GM18511 (cell line): ENCODE data around the gene FBXW5.
A peak's percentile ranks its signal among the peaks of the same experiment; 100 is the strongest.

Source experiments
- ATAC-seq: cut with Tn5 transposase; IDR thresholded peaks from one replicate; pipeline ENCODE4 v1.9.1; 2021; ENCODE audit warnings: mild to moderate bottlenecking, moderate library complexity; ENCODE audit not compliant: unreplicated experiment

FBXW5 gene

GRCh38 chr9:136949817-136950655 is 5.5 kb upstream of the FBXW5 start:
- ATAC-seq, result peak; percentile 87

GRCh38 chr9:136949239-136949816 is 4.8 kb upstream of the FBXW5 start:
- ATAC-seq, result peak; percentile 10

- ATAC-seq, result no peak
Observed at GRCh38 chr9:136947955-136948510, 3.5 kb upstream of the FBXW5 start.

- no peak for ATAC-seq
Observed at GRCh38 chr9:136947028-136947891, 2.7 kb upstream of the FBXW5 start.

GRCh38 chr9:136946228-136947027 is 1.9 kb upstream of the FBXW5 start:
- no peak for ATAC-seq

- no peak for ATAC-seq
Observed at GRCh38 chr9:136945333-136946227, 1.0 kb upstream of the FBXW5 start.

GRCh38 chr9:136944212-136944518 is 373 bp downstream of the FBXW5 start:
- no peak for ATAC-seq

GRCh38 chr9:136943291-136944211 is 987 bp downstream of the FBXW5 start:
- ATAC-seq, result peak; percentile 26

GRCh38 chr9:136942881-136943230 is 1.7 kb downstream of the FBXW5 start:
- ATAC-seq, result no peak

GRCh38 chr9:136942112-136942880 is 2.2 kb downstream of the FBXW5 start:
- no peak for ATAC-seq

- no peak for ATAC-seq
Observed at GRCh38 chr9:136941231-136942111, 3.1 kb downstream of the FBXW5 start.

GRCh38 chr9:136940526-136941230 is 3.9 kb downstream of the FBXW5 start:
- no peak for ATAC-seq

- ATAC-seq, result no peak
Observed at GRCh38 chr9:136939996-136940525, 4.5 kb downstream of the FBXW5 start.

- ATAC-seq, result no peak
Observed at GRCh38 chr9:136939431-136939995, 5.0 kb downstream of the FBXW5 start.

GRCh38 chr9:136937186-136938001 is 7.1 kb downstream of the FBXW5 start:
- ATAC-seq, result no peak
